ENCODE measurements around the gene ATRAID. TPM values are rescaled to one million over a fixed set of nuclear protein-coding genes. Genes with fewer than 3 reads are reported as not detected.

Gene ATRAID
- total and polyA plus RNA-seq, 4 donors, result 44.9 to 77.5 (median 48.9) TPM

GRCh38 chr2:27264253-27264752 lies 52.5 kb downstream of the ATRAID start:
- WGBS, result 3% methylated on average over 38 of the region's 38 CpGs
- TF ChIP-seq CTCF (IDR thresholded peaks at IDR 0.05; ENCODE audit: low read depth, low read length, missing input control) (no peak), TAF1 (conservative IDR thresholded peaks at IDR 0.05) (no peak), JUND (IDR thresholded peaks at IDR 0.05) (no peak), GABPA (IDR thresholded peaks at IDR 0.05 in 1 of 2, conservative IDR thresholded peaks at IDR 0.05 in 1 of 2) (no peak), ATF3 (IDR thresholded peaks at IDR 0.05) (no peak), MAX (IDR thresholded peaks at IDR 0.05) (no peak), NR2F2 (IDR thresholded peaks at IDR 0.05) (no peak), SP1 (IDR thresholded peaks at IDR 0.05) (no peak), HNF4G (IDR thresholded peaks at IDR 0.05) (no peak), YY1 (IDR thresholded peaks at IDR 0.05) (no peak), ZBTB33 (IDR thresholded peaks at IDR 0.05) (no peak)
- no peak overlapping the region for H3K9ac ChIP-seq (ENCODE audit: low read depth in 1 of 2, low read length in 2 of 2)

GRCh38 chr2:27264753-27265535 lies 53.1 kb downstream of the ATRAID start:
- no peak overlapping the region for H3K27ac ChIP-seq (ENCODE audit: low read depth in 1 of 2, low read length in 2 of 2)
- peaks cover 0 to 18% (median 4%) of the 10 kb centered on the region in 4 donors for H3K27me3 ChIP-seq (ENCODE audit: control insufficient read depth in 4 of 4, insufficient read depth in 4 of 4, low read length in 3 of 4)
- H3K4me3 ChIP-seq (ENCODE audit: low read depth in 1 of 3, low read length in 3 of 3), result peak overlapping the region in 1 of 3 donors; percentile 25
- WGBS, result 7% methylated on average over 56 of the region's 56 CpGs
- TF ChIP-seq CTCF (IDR thresholded peaks at IDR 0.05; ENCODE audit: low read depth, low read length, missing input control) (peak; percentile 27), RAD21 (IDR thresholded peaks at IDR 0.05) (peak in 1 of 2 donors; percentile 33), FOXA2 (IDR thresholded peaks at IDR 0.05) (no peak)
- no peaks in the 10 kb centered on the region for H3K9me3 ChIP-seq (ENCODE audit: control insufficient read depth in 4 of 4, low read length in 3 of 4)
- peaks cover 10 to 35% (median 22%) of the 10 kb centered on the region in 4 donors for H3K4me1 ChIP-seq (ENCODE audit: control insufficient read depth in 4 of 4, insufficient read depth in 4 of 4, low read length in 3 of 4)
- no peak overlapping the region for H3K9ac ChIP-seq (ENCODE audit: low read depth in 1 of 2, low read length in 2 of 2)
- H3K36me3 ChIP-seq (ENCODE audit: control insufficient read depth in 4 of 4, insufficient read depth in 3 of 4, low read depth in 1 of 4, low read length in 3 of 4), result no peaks in the 10 kb centered on the region
- DNase-seq (ENCODE audit: low spot score), result peak; percentile 55

More at GRCh38 chr2:27264253-27264752, 52.5 kb downstream of the ATRAID start:
- no peak overlapping the region for H3K27ac ChIP-seq (ENCODE audit: low read depth in 1 of 2, low read length in 2 of 2)
- peaks cover 10 to 35% (median 22%) of the 10 kb centered on the region in 4 donors for H3K4me1 ChIP-seq (ENCODE audit: control insufficient read depth in 4 of 4, insufficient read depth in 4 of 4, low read length in 3 of 4)
- no peak for DNase-seq (ENCODE audit: low spot score)
- no peaks in the 10 kb centered on the region for H3K9me3 ChIP-seq (ENCODE audit: control insufficient read depth in 4 of 4, low read length in 3 of 4)
- H3K36me3 ChIP-seq (ENCODE audit: control insufficient read depth in 4 of 4, insufficient read depth in 3 of 4, low read depth in 1 of 4, low read length in 3 of 4), result no peaks in the 10 kb centered on the region
- peak overlapping the region in 1 of 3 donors; percentile 25 for H3K4me3 ChIP-seq (ENCODE audit: low read depth in 1 of 3, low read length in 3 of 3)
- peaks cover 0 to 22% (median 4%) of the 10 kb centered on the region in 4 donors for H3K27me3 ChIP-seq (ENCODE audit: control insufficient read depth in 4 of 4, insufficient read depth in 4 of 4, low read length in 3 of 4)
